SU-DHL-6 (cell line): ENCODE results near the gene MALRD1.

Source experiments
- H2AFZ ChIP-seq: fragments of 200-600 bp; sonication (generic); 2 replicates; pipeline ENCODE4 v1.6.1; 2014; ENCODE audit warnings: low read depth, mild to moderate bottlenecking, moderate library complexity, mixed read lengths, antibody characterized with exemption, low read length; ENCODE audit not compliant: severe bottlenecking
- H3F3A ChIP-seq: fragments of 200-600 bp; shearing (Covaris generic); 2 replicates; pipeline ENCODE4 v1.6.0; 2016; ENCODE audit warnings: antibody characterized with exemption, mild to moderate bottlenecking; ENCODE audit not compliant: insufficient read depth
- H3K27ac ChIP-seq: fragments of 200-600 bp; sonication (generic); 2 replicates; pipeline ENCODE4 v1.5.1; 2016; ENCODE audit warnings: low read depth, mild to moderate bottlenecking, low read length, moderate library complexity, mixed read lengths
- H3K27me3 ChIP-seq: fragments of 200-600 bp; sonication (generic), shearing (Covaris generic); 2 replicates; pipeline ENCODE4 v1.6.0; 2014; ENCODE audit warnings: mild to moderate bottlenecking, low read length
- H3K36me3 ChIP-seq: fragments of 200-600 bp; sonication (generic); 2 replicates; pipeline ENCODE4 v1.6.1; 2014; ENCODE audit warnings: mild to moderate bottlenecking, low read length, mixed read lengths
- H3K4me2 ChIP-seq: fragments of 300-600, 200-600 bp; shearing (Covaris generic), sonication (generic); 2 replicates; pipeline ENCODE4 v1.6.0; 2014; ENCODE audit warnings: low read length, low read depth, mild to moderate bottlenecking; ENCODE audit not compliant: poor library complexity, severe bottlenecking
- H3K4me3 ChIP-seq: fragments of 200-600 bp; sonication (generic); 2 replicates; pipeline ENCODE4 v1.5.1; 2014; ENCODE audit warnings: antibody characterized with exemption, low read length, mild to moderate bottlenecking, mixed read lengths; ENCODE audit not compliant: insufficient read depth, poor library complexity, severe bottlenecking
- H3K79me2 ChIP-seq: fragments of 200-600 bp; sonication (generic); 2 replicates; pipeline ENCODE4 v1.6.1; 2014; ENCODE audit warnings: mild to moderate bottlenecking, low read length, moderate library complexity; ENCODE audit not compliant: insufficient read depth
- H3K9ac ChIP-seq: fragments of 200-600 bp; sonication (generic); 2 replicates; pipeline ENCODE4 v1.7.0; 2014; ENCODE audit warnings: mild to moderate bottlenecking, low read length
- H3K9me2 ChIP-seq: fragments of 200-600 bp; sonication (generic); replicated peaks from 2 replicates; pipeline ENCODE4 v1.6.1; 2014; ENCODE audit warnings: low read length; ENCODE audit not compliant: insufficient read depth
- H3K9me3 ChIP-seq: fragments of 200-600 bp; sonication (generic); 2 replicates; pipeline ENCODE4 v1.6.1; 2014; ENCODE audit warnings: low read length, mixed read lengths; ENCODE audit not compliant: insufficient read depth
- H4K20me1 ChIP-seq: fragments of 200-600 bp; sonication (generic); 2 replicates; pipeline ENCODE4 v1.6.1; 2014; ENCODE audit warnings: low read depth, mild to moderate bottlenecking, antibody characterized with exemption, low read length, moderate library complexity, mixed read lengths
- CTCF ChIP-seq: fragments of 200-600 bp; sonication (generic); IDR thresholded peaks from one replicate; pipeline ENCODE4 v1.5.1; 2017; ENCODE audit warnings: antibody characterized with exemption, mild to moderate bottlenecking, low read length, moderate library complexity; ENCODE audit not compliant: insufficient read depth, poor library complexity, severe bottlenecking
- EZH2phosphoT487 ChIP-seq: fragments of 200-600 bp; sonication (generic), shearing (Covaris generic); conservative IDR thresholded peaks from 2 replicates; pipeline ENCODE4 v1.6.1; 2018; ENCODE audit warnings: mild to moderate bottlenecking, antibody characterized with exemption, low read length, moderate library complexity, mixed read lengths

The MALRD1 gene

GRCh38 chr10:19209319-19209718 lies 160.7 kb downstream of the MALRD1 start:
- no peak overlapping the region for H3K9ac ChIP-seq
- H3K36me3 ChIP-seq, result no peaks in the 10 kb centered on the region
- TF ChIP-seq CTCF (no peak), EZH2phosphoT487 (no peak)
- H3K9me2 ChIP-seq, result no peaks in the 10 kb centered on the region; the same call in 1 of the 2 replicates
- no peaks in the 10 kb centered on the region for H3K79me2 ChIP-seq
- H2AFZ ChIP-seq, result no peak overlapping the region
- H3K27ac ChIP-seq, result no peak overlapping the region
- no peaks in the 10 kb centered on the region for H3K27me3 ChIP-seq
- H3K4me3 ChIP-seq, result no peak overlapping the region
- no peaks in the 10 kb centered on the region for H3K9me3 ChIP-seq
- no peak overlapping the region for H3K4me2 ChIP-seq
- H3F3A ChIP-seq, result no peaks in the 10 kb centered on the region
- no peaks in the 10 kb centered on the region for H4K20me1 ChIP-seq

GRCh38 chr10:19212590-19212989 lies 164.0 kb downstream of the MALRD1 start:
- no peaks in the 10 kb centered on the region for H3F3A ChIP-seq
- no peak overlapping the region for H2AFZ ChIP-seq
- no peaks in the 10 kb centered on the region for H3K27me3 ChIP-seq
- no peaks in the 10 kb centered on the region for H3K9me3 ChIP-seq
- H3K9me2 ChIP-seq, result no peaks in the 10 kb centered on the region; the same call in 1 of the 2 replicates
- H3K9ac ChIP-seq, result no peak overlapping the region
- H3K79me2 ChIP-seq, result no peaks in the 10 kb centered on the region
- H4K20me1 ChIP-seq, result no peaks in the 10 kb centered on the region
- no peak overlapping the region for H3K4me3 ChIP-seq
- H3K27ac ChIP-seq, result no peak overlapping the region
- H3K36me3 ChIP-seq, result no peaks in the 10 kb centered on the region
- no peak overlapping the region for H3K4me2 ChIP-seq
- TF ChIP-seq CTCF (no peak), EZH2phosphoT487 (no peak)

GRCh38 chr10:19221216-19221615 lies 172.6 kb downstream of the MALRD1 start:
- Histone ChIP-seq H3K79me2 (no peaks in the 10 kb centered on the region), H3K9ac (no peak overlapping the region), H3K4me3 (no peak overlapping the region), H3K9me3 (no peaks in the 10 kb centered on the region), H4K20me1 (no peaks in the 10 kb centered on the region), H3K27me3 (no peaks in the 10 kb centered on the region), H2AFZ (no peak overlapping the region), H3K36me3 (no peaks in the 10 kb centered on the region), H3F3A (no peaks in the 10 kb centered on the region), H3K4me2 (no peak overlapping the region), H3K27ac (no peak overlapping the region), H3K9me2 (no peaks in the 10 kb centered on the region)
- TF ChIP-seq EZH2phosphoT487, result no peak
- TF ChIP-seq CTCF, result no peak

DNA sequence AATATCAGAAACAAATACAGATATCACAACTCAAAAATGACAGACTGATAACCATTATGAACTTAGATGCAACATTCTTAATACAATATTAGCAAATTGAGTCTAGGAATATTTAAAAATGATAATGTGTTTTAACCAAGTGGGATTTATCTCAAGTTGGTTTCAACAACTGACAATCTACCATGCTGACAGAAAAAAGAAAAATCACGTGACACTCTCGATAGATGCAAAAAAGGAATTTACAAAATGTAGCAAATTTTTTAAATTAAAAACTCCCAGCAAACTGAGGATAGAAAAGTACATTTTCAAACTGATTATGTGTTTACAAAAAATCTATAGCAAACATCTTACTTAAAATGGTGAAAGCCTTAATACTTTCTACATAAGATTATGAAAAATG lies 177.4 kb downstream of the MALRD1 start:
- no peak overlapping the region for H3K4me3 ChIP-seq
- H3K9me2 ChIP-seq, result no peaks in the 10 kb centered on the region
- no peak overlapping the region for H3K4me2 ChIP-seq
- no peak for TF ChIP-seq EZH2phosphoT487
- TF ChIP-seq CTCF, result no peak
- no peaks in the 10 kb centered on the region for H4K20me1 ChIP-seq
- no peaks in the 10 kb centered on the region for H3K36me3 ChIP-seq
- no peaks in the 10 kb centered on the region for H3K79me2 ChIP-seq
- no peak overlapping the region for H3K27ac ChIP-seq
- no peaks in the 10 kb centered on the region for H3K9me3 ChIP-seq
- no peak overlapping the region for H2AFZ ChIP-seq
- H3F3A ChIP-seq, result no peaks in the 10 kb centered on the region
- no peak overlapping the region for H3K9ac ChIP-seq
- H3K27me3 ChIP-seq, result no peaks in the 10 kb centered on the region
